Posterior vena cava (tissue), 2 donors: ENCODE measurements around the gene LDHAL6B. TPM values are rescaled to one million over a fixed set of nuclear protein-coding genes. Genes with fewer than 3 reads are reported as not detected.

Source experiments
- DNase-seq: peaks from one replicate; pipeline ENCODE4 v3.0.0-alpha.2; 2020; ENCODE audit warnings: low spot score
- intact Hi-C, 2 donors: fragments of 100-400 bp; cut with DNase I; formaldehyde crosslinking; loops; one replicate each; pipeline versions ENCODE4 v1.14.1 to v1.14.2; 2022 to 2023
- total RNA-seq, 2 donors: library from RNA; stranded (reverse); fragmentation: NEBNext Ultra II Directional; extraction: Animal tissue kit (Norgen Biotek cat#: 25700); gene quantifications; one replicate each; pipeline ENCODE4 v1.2.1, GENCODE V29; 2021
- donor health status: DM: yes; HTN: yes; CAD: no.
- donor health status: DM: yes; HTN: yes; CAD: no.

The LDHAL6B gene
- total RNA-seq, 2 donors from 2014 or later: not detected

DNA sequence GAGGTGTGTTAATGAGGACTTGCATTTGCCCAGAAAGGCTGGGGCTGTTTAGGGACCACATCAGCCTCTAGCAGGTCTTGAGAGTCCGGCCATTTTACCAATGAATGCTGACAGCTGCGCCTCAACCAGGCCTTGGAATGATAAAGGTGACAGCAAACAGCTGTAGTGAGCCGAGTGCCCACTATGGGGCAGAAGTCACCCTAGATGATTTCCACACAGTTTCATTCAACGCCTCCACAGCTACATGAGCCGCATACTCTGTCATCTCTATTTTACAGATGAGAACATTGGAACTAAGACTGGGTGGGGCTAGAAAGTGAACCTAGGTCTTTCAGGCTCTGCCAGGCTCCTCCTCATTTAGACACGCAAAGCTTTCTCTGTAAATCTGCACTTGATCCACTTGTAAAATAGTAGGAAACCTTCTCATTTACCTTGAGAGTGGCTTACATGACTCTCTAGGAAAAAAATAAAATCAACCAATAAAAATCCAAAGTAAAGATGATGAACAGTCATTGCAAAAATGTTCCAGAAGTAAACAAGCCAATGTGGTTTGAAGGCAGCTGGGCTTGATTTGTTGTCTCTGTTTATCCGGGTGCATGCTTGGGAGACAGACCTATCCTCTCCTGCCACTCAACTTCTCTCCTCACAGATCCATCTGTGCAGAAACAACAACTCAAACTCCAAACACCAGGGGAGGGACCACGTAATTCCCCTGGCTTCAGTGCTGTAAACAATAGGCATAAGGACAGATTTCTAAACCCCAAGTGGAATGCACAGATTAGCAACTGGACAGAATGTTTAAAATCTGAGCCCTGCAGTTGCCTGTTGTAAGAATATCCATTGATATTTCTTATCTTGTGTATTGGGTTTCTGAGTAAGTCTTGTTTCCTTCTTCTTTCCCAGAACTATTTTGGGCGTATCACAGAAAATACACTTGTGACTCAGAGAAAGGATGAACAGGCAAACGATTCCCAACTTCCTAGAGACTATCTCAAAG lies 31.5 kb upstream of the LDHAL6B start:
- intact Hi-C loops: loop anchor here in 1 of 2 donors (5.0 to 10.0 kb wide), 2 partner anchors 50 to 317 kb away; no protein-coding TSS in a partner anchor
- DNase-seq: no peak

DNA sequence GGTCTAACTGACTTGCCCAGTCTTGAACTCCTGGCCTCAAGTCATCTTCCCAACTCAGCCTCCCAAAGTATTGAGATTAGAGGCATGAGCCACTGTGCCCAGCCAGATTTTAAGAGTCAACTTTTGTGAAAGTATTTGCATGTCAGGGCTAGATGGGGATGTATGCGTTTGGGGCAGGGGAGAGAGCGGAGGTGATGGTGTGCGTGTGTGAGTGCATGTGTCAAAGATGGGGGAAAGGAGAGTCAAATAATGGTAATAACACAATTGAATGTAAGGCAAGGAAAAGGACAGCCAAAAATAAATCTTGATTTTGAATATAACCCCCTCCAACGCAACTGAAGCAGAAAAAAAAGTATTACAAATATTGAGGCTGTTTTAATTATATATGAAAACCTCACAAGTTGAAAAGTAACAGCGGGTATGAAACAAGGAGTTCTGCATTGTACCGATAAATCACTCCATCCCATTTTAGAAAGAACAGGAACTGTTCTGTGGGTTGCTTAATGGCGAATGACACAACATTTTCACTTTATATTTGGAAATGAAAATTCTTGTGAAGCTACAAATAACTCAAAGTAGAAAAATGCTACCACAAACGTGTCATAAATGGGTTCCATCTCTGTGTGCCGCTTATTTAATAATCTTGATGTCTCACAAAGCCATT lies 29.9 kb upstream of the LDHAL6B start:
- no peak for DNase-seq
- intact Hi-C loops: loop anchor here in 1 of 2 donors (10.0 kb wide), 1 partner anchor 48 kb away; no protein-coding TSS in a partner anchor

DNA sequence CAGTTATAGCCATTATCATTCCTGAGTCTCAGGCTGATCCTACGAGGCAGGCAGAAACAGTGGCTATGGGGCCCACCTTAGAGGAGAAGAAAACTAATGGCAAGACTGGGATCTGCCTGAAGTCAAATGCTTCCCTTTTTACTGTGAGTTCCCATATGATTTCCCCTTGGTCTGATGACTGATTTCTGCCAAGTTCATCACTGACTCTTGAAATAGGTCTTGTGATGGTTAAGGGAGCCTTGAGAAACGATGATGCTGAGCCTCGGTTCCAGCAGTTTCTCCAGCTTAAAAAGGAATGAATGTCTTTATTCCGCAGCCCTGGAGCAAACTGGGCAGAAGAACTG lies 29.4 kb upstream of the LDHAL6B start:
- intact Hi-C loops: loop anchor here in 1 of 2 donors (10.0 kb wide), 1 partner anchor 48 kb away; no protein-coding TSS in a partner anchor
- DNase-seq: no peak

DNA sequence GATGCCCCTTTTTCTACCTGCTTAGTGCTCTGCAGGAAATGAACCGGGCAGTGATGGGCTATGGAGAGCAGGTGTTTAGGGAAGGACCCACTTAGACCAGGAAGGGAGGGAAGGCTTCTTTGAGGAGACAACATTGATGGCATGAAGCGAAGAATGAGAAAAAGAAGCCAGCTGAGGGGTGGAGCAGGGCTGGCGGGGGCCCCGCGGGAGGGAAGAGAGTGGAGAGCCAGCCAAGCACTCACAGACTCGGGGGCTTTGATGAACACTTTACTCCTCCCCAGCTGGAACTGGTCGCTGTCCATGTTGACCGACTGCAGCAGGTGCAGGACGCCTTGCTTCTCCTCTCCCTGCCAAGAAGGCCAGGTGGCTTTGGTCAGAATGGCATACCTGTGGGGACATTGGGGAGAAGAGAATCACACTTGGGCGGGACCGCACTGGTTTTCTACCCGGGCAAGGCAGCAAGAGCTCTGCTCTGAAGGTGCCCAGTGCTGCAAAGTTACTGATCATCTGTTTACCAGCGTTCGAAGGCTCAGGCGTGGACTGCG lies 28.4 kb upstream of the LDHAL6B start:
- intact Hi-C loops: loop anchor here in 1 of 2 donors (10.0 kb wide), 1 partner anchor 47 kb away; no protein-coding TSS in a partner anchor
- DNase-seq: no peak

DNA sequence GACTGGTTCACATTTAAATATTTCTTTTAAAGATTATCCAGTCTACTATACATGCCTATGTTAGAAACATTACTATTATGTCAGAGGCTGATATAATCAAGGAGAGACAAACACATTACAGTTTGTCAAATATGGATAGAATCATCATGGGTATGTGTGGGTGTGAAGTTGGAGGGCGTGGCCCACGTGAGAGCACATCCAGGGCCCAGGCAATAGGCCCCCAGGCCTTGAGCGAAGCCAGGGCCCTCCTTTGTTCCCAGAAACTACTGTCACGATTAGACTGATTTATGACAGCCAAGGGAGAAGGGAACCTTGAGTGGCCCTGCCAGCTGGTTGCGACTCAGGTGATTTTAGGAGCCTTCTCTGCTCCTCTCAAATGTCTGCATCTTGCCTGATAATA lies 26.9 kb upstream of the LDHAL6B start:
- intact Hi-C loops: loop anchor here in 1 of 2 donors (10.0 kb wide), 1 partner anchor 45 kb away; no protein-coding TSS in a partner anchor
- no peak for DNase-seq

DNA sequence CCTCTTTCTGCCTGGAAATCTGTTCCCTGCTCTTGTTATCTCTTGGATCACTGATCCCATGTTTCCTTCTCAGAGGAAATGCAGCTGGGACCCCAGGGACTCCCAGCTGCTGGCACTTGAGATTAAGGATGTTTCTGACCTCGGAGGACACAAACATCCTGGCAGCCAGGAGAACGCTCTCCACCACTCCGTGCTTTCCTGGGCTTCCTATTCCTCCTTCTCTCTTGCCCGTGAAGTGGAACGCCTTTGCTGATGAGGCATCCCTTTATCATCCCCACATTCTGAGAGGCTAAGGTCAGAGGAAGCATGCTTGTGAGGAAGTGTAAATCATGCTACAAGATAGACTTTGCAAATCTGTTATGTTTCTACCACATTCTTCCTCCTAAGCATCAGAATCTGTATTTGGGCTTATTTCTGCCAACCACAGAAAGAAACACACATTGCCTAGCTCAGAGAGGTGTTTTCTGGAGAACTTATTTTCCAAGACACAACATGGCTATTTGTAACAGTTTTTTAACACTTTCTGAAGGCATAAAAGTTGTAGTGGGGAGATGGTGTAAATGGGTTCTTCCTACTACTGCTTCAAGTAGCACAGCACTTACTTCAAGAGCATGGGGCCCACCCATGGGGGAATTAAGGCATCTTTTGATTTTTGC lies 25.6 kb upstream of the LDHAL6B start:
- intact Hi-C loops: no loop called here
- DNase-seq: no peak

DNA sequence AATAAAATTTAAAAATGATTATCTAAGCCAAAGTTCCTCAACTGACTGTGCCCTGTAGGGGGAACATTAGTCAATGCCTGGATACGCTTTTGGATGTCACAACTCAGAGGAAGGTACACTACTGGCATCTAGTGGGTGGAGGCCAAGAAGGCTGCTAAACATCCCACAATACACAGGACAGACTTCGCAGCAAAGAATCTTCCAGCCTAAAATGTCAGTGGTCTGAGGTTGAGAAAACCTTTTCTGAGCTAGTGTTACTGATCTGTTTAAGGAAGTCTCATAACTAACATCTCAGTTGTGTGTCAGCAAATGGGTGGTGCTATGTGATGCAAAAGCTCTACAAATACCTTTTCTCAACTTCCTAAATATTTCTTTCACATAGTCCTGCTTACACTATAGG lies 20.9 kb upstream of the LDHAL6B start:
- intact Hi-C loops: no loop called here
- DNase-seq: no peak

DNA sequence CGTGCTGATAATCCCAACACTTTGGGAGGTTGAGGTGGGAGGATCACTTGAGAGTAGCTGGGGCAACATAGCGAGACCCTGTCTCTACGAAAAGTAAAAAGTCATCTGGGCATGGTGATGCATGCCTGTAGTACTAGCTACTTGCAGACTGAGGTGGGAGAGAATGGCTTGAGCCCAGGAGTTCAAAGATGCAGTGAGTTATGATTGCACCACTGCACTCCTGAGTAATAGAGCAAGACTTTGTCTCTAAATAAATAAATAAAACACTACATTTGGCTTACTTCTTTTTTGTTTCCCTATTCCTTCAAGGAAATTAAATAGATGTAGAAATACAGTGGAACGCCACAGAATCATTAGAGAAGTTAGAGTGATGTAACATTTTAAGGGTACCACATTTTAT lies 20.1 kb upstream of the LDHAL6B start:
- intact Hi-C loops: no loop called here
- DNase-seq: no peak

DNA sequence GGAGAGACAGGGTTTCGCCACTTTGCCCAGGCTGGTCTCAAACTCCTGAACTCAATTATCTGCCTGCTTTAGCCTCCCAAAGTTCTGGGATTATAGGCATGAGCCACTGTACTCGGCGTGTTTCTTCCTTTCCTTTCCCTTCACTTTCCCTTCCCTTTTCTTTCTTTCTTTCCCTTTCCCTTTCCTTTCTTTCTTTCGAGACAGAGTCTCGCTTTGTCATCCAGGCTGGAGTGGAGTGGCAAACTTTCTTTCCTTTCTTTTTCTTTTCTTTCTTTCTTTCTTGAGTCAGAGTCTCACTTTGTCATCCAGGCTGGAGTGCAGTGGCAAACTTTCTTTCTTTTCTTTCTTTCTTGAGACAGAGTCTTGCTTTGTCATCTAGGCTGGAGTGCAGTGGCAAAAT lies 17.4 kb upstream of the LDHAL6B start:
- no peak for DNase-seq
- intact Hi-C loops: no loop called here

DNA sequence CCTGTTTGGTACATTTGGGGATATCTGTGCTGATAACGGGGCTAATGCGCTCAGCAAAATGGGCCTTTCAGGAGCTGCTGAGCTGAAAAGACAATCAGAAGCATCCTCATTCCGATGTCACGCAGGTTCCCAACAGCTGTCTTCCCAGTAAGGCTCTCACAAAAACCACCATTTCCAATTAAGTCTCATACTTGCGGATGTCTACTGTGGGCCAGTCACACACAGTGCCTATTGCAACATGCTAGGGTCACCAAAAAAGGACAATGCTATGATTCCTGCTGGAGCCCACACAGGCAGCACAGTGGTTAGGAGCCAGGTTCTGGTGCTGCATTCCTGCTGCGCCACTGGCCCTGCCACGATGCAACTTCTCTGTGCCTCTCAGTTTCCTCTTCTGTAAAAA lies 16.4 kb upstream of the LDHAL6B start:
- intact Hi-C loops: no loop called here

DNA sequence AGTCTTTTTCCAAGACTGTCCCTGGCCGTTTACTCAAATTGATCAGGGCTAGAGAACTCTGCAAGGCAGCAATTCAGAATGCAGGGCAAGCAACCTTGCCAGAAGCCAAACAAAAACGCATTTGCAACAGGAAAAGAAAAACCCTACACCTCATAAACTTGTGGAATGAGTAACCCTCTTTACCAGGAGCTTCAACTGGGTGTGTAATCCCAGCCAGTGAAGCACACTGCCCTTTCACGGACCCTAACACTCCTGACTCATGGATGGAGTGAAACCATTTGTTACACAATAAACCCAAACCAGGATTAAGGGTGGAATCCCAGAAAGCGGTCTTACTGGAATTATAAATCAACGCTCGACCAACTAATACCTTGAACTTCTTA lies 14.8 kb upstream of the LDHAL6B start:
- intact Hi-C loops: no loop called here
- DNase-seq: no peak

More for the DNA sequence above, 16.4 kb upstream of the LDHAL6B start:
- no peak for DNase-seq

DNA sequence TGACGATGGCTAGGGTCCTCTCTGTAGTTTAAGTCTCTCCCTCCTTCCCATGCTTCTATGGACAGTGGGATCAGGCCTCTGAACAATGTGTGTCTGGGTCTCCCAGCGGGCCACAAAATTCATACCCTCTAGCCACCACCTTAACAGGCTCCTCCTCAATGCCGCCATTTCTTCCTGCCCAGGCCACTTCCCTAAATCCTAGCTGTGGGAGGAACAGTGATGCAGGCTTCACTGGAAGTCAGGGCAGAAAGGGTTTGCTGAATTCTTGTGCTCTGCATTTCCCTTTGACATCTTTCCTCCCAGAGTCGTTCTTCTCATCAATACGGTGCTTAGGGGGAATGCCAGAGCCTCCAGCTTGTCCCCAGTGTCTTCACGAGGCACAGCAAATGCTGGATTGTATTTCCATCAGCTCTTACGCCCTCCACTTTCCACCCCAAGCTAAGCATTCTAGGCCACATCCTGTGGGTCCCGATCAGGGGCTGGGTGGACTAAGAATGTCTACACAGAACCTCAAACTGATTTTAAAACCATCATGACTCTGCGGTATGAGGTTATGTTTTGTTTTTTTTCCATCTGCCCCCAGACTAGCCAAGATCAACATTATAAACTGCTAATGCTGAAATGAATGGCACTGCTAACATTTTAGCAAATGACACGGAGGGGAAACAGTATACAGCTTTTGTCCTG lies 11.9 kb upstream of the LDHAL6B start:
- no peak for DNase-seq
- intact Hi-C loops: no loop called here

DNA sequence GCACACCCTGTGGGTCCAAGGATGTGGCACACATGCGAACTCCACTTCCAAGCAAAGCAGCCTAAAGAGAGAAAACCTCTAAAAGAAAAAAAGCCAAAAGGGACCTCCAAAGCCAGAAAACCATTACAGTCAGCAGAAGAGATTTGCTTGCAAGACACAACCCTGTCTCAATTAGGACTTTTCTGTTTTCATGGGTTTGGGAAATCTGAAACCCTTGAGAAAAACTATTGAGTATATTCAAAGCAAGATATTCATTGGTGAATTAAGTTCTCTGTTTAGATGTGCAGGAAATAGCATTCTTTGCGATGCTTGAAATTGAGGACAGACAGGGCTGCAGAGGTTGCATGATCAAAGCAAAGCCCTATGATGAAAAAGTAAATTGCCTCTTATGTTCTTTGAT lies 10.2 kb upstream of the LDHAL6B start:
- intact Hi-C loops: no loop called here
- no peak for DNase-seq

DNA sequence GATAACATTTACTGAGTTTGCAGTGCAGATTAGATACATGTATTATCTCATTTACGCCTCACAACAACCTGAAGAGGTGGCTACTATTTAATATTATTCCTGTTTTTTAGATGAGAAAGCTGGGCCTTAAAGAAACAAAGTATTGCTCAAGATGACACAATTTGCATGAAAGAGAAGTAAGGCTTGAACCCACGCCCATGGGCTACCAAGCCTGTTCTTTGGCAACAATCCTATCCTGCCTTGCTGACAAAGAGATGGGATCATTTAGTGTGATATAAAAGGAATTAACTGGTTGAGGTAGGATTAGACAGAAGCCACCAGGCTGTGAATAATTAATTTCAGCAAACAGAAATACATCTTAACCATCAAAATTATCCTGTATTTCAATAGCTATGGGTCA lies 9.2 kb upstream of the LDHAL6B start:
- intact Hi-C loops: no loop called here
- DNase-seq: no peak

DNA sequence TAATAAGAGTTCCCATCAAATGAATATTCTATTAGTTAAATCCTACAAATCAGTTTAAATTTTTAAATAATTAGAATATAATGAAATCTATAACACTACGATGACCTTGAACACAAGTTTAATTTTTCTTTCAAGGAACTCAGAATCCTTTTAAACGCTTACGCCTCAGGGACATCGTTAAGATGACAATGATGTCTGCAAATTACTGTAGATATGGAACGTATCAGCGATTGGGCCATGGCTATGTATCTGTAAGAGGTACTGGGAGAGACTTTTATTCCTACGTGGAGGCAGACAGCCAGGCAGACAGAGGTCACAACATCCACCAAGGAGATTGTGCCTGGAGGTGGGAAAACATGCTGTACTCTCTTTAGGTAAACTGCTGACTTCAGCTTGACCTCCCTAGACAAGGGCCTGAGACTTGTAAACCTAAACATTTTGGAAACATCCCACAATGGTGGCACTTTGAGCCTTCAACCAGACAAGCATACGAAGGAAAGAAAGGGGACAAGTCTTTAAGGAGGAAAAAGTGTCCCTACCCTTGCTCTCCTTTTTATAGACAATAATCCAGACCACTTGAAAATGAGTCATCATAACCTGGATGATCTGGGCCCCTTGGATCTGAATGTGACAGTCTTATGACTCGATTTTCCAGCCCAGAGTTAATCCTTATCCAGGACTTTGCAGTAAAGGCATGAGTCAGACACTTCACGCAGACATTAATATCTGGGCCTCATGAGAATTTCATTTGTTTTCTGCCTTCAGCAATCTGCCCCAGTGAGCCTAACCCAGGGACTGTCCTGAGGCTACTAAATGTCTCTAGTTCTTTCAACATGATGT lies 6.8 kb upstream of the LDHAL6B start:
- DNase-seq: no peak
- intact Hi-C loops: no loop called here

DNA sequence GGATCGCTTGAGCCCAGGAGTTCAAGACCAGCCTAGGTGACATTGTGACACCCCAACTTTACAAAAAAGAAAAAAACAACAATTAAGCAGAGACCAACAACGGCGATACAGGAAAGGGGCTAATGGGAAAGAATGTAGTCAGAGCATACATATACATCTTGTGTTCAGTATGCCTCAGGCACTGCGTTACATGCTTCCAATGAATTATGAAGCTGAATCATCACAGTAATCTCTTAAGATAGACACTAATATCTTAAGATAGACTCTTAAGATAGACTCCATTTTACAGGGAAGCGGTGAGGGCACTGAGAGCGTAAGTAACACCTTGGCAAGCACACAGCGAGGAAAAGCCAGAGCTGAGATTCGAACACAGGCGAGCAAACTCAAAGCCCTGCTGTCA lies 6.1 kb upstream of the LDHAL6B start:
- intact Hi-C loops: no loop called here

DNA sequence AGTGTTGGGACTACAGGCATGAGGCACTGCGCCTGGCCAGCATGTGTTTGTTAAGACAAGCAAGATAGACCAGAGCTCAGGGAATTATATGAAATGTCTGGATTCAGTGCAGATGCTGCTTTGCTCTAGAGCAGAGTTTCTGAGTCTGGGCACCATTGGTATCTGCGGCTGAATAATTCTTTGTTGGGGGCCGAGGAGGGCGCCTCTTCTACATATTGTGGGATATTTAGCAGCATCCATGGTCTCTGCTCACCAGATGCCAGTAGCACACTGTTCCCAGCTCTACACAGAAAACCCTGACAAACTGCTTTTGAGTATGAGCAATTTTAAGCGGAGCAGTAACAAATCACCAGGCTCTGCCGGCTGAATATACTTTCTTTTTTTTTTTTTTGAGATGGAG lies 3.6 kb upstream of the LDHAL6B start:
- intact Hi-C loops: no loop called here
- DNase-seq: no peak

More for the DNA sequence above, 6.1 kb upstream of the LDHAL6B start:
- no peak for DNase-seq

DNA sequence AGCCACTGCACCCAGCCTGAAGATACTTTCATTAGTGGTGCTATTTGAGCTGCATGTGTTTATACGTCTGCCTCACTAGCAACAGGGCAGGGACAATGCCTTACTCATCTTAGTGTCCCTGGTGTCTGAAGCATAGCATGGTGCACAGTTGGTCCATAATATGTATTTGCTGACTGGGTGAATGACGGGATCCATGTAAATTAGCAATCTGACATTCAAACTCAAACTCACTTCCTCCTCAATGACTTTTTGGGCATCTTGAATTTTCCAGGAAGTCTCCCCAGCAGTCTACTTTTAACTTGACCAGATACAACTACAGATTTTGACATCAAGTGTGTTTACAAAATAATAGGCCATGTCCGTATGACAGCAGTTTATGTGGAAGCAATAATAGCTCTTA lies 3.0 kb upstream of the LDHAL6B start:
- intact Hi-C loops: no loop called here
- no peak for DNase-seq
